SU-DHL-6 (cell line): ENCODE results near the gene ART4.

ENCODE experiments used
- H2AFZ ChIP-seq: fragments of 200-600 bp; sonication (generic); 2 replicates; pipeline ENCODE4 v1.6.1; 2014; ENCODE audit warnings: low read depth, mild to moderate bottlenecking, moderate library complexity, mixed read lengths, antibody characterized with exemption, low read length; ENCODE audit not compliant: severe bottlenecking
- H3F3A ChIP-seq: fragments of 200-600 bp; shearing (Covaris generic); 2 replicates; pipeline ENCODE4 v1.6.0; 2016; ENCODE audit warnings: antibody characterized with exemption, mild to moderate bottlenecking; ENCODE audit not compliant: insufficient read depth
- H3K27ac ChIP-seq: fragments of 200-600 bp; sonication (generic); 2 replicates; pipeline ENCODE4 v1.5.1; 2016; ENCODE audit warnings: low read depth, mild to moderate bottlenecking, low read length, moderate library complexity, mixed read lengths
- H3K27me3 ChIP-seq: fragments of 200-600 bp; sonication (generic), shearing (Covaris generic); 2 replicates; pipeline ENCODE4 v1.6.0; 2014; ENCODE audit warnings: mild to moderate bottlenecking, low read length
- H3K36me3 ChIP-seq: fragments of 200-600 bp; sonication (generic); 2 replicates; pipeline ENCODE4 v1.6.1; 2014; ENCODE audit warnings: mild to moderate bottlenecking, low read length, mixed read lengths
- H3K4me2 ChIP-seq: fragments of 300-600, 200-600 bp; shearing (Covaris generic), sonication (generic); 2 replicates; pipeline ENCODE4 v1.6.0; 2014; ENCODE audit warnings: low read length, low read depth, mild to moderate bottlenecking; ENCODE audit not compliant: poor library complexity, severe bottlenecking
- H3K4me3 ChIP-seq: fragments of 200-600 bp; sonication (generic); 2 replicates; pipeline ENCODE4 v1.5.1; 2014; ENCODE audit warnings: antibody characterized with exemption, low read length, mild to moderate bottlenecking, mixed read lengths; ENCODE audit not compliant: insufficient read depth, poor library complexity, severe bottlenecking
- H3K79me2 ChIP-seq: fragments of 200-600 bp; sonication (generic); 2 replicates; pipeline ENCODE4 v1.6.1; 2014; ENCODE audit warnings: mild to moderate bottlenecking, low read length, moderate library complexity; ENCODE audit not compliant: insufficient read depth
- H3K9ac ChIP-seq: fragments of 200-600 bp; sonication (generic); 2 replicates; pipeline ENCODE4 v1.7.0; 2014; ENCODE audit warnings: mild to moderate bottlenecking, low read length
- H3K9me2 ChIP-seq: fragments of 200-600 bp; sonication (generic); replicated peaks from 2 replicates; pipeline ENCODE4 v1.6.1; 2014; ENCODE audit warnings: low read length; ENCODE audit not compliant: insufficient read depth
- H3K9me3 ChIP-seq: fragments of 200-600 bp; sonication (generic); 2 replicates; pipeline ENCODE4 v1.6.1; 2014; ENCODE audit warnings: low read length, mixed read lengths; ENCODE audit not compliant: insufficient read depth
- H4K20me1 ChIP-seq: fragments of 200-600 bp; sonication (generic); 2 replicates; pipeline ENCODE4 v1.6.1; 2014; ENCODE audit warnings: low read depth, mild to moderate bottlenecking, antibody characterized with exemption, low read length, moderate library complexity, mixed read lengths
- CTCF ChIP-seq: fragments of 200-600 bp; sonication (generic); IDR thresholded peaks from one replicate; pipeline ENCODE4 v1.5.1; 2017; ENCODE audit warnings: antibody characterized with exemption, mild to moderate bottlenecking, low read length, moderate library complexity; ENCODE audit not compliant: insufficient read depth, poor library complexity, severe bottlenecking
- EZH2phosphoT487 ChIP-seq: fragments of 200-600 bp; sonication (generic), shearing (Covaris generic); conservative IDR thresholded peaks from 2 replicates; pipeline ENCODE4 v1.6.1; 2018; ENCODE audit warnings: mild to moderate bottlenecking, antibody characterized with exemption, low read length, moderate library complexity, mixed read lengths

ART4 gene

GRCh38 chr12:14868916-14869506, 25.7 kb upstream of the ART4 start:
- no peaks in the 10 kb centered on the region for H4K20me1 ChIP-seq
- H3K9ac ChIP-seq = no peak overlapping the region
- no peak overlapping the region for H2AFZ ChIP-seq
- no peaks in the 10 kb centered on the region for H3K36me3 ChIP-seq
- no peaks in the 10 kb centered on the region for H3K27me3 ChIP-seq
- H3K4me3 ChIP-seq = no peak overlapping the region
- no peak overlapping the region for H3K4me2 ChIP-seq
- H3K9me2 ChIP-seq = no peaks in the 10 kb centered on the region
- TF ChIP-seq CTCF (no peak), EZH2phosphoT487 (no peak)
- no peaks in the 10 kb centered on the region for H3K79me2 ChIP-seq
- no peaks in the 10 kb centered on the region for H3K9me3 ChIP-seq
- no peak overlapping the region for H3K27ac ChIP-seq
- H3F3A ChIP-seq = no peaks in the 10 kb centered on the region

- no peak overlapping the region for H2AFZ ChIP-seq
- H3K9ac ChIP-seq = no peak overlapping the region
- H3K9me3 ChIP-seq = no peaks in the 10 kb centered on the region
- no peaks in the 10 kb centered on the region for H3K27me3 ChIP-seq
- H3F3A ChIP-seq = no peaks in the 10 kb centered on the region
- no peak overlapping the region for H3K4me3 ChIP-seq
- no peaks in the 10 kb centered on the region for H3K9me2 ChIP-seq
- no peak overlapping the region for H3K27ac ChIP-seq
- no peaks in the 10 kb centered on the region for H3K36me3 ChIP-seq
- no peaks in the 10 kb centered on the region for H4K20me1 ChIP-seq
- H3K79me2 ChIP-seq = no peaks in the 10 kb centered on the region
- TF ChIP-seq CTCF (no peak), EZH2phosphoT487 (no peak)
- H3K4me2 ChIP-seq = no peak overlapping the region
Observed at GRCh38 chr12:14860490-14860889, 17.2 kb upstream of the ART4 start.

- no peaks in the 10 kb centered on the region for H3K79me2 ChIP-seq
- TF ChIP-seq EZH2phosphoT487 (no peak), CTCF (no peak)
- H3K4me2 ChIP-seq = no peak overlapping the region
- no peak overlapping the region for H3K27ac ChIP-seq
- no peak overlapping the region for H3K4me3 ChIP-seq
- no peaks in the 10 kb centered on the region for H3F3A ChIP-seq
- no peaks in the 10 kb centered on the region for H3K9me2 ChIP-seq
- no peaks in the 10 kb centered on the region for H3K27me3 ChIP-seq
- no peaks in the 10 kb centered on the region for H3K9me3 ChIP-seq
- H3K9ac ChIP-seq = no peak overlapping the region
- no peaks in the 10 kb centered on the region for H4K20me1 ChIP-seq
- H3K36me3 ChIP-seq = no peaks in the 10 kb centered on the region
- H2AFZ ChIP-seq = no peak overlapping the region
Observed at GRCh38 chr12:14858513-14858912, 15.2 kb upstream of the ART4 start.
